Measurements from ENCODE around the gene PPM1H. TPM values are rescaled to one million over a fixed set of nuclear protein-coding genes. Genes with fewer than 3 reads are reported as not detected.
"Not testable (repeated sequence)": the region's sequence is repeated elsewhere in the genome, so short reads cannot be mapped to it uniquely, and the experiment has no call there.

Gene PPM1H
- polyA plus RNA-seq, 1 of the 3 experiments (the other 2 are of a cell fraction), result 0.13 TPM

DNA sequence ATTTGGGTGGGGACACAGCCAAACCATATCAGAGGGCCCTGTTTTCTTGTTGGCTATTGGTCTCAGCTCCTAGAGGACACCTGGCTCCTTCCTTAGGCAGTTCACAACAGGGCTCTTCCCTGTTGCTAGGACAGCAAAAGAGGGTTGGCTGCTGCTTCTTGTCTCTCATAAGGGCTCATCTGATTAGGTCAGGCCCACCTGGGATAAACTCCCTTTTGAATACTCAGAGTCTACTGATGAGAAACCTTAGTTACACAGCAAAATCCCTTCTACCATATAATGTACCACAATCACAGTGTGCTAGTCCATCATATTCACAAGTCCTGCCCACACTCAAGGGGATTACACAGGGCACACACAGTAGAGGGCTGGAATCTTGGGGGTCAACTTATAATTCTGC lies 49.7 kb downstream of the PPM1H start:
- Histone ChIP-seq H3K4me1 (ENCODE audit: control insufficient read depth in 1 of 2, insufficient read depth in 2 of 2, low read depth in 1 of 2, low read length in 1 of 2) (no peaks in the 10 kb centered on the region), H3K9me2 (no peaks in the 10 kb centered on the region), H3K27me3 (ENCODE audit: insufficient read depth) (no peaks in the 10 kb centered on the region; the same call in 1 of the 2 replicates), H3F3A (replicated peaks; ENCODE audit: insufficient read depth) (no peaks in the 10 kb centered on the region), H3K79me2 (ENCODE audit: insufficient read depth) (no peaks in the 10 kb centered on the region), H4K20me1 (ENCODE audit: insufficient read depth) (no peaks in the 10 kb centered on the region), H3K9me3 (no peaks in the 10 kb centered on the region), H3K27ac (ENCODE audit: low read depth in 2 of 2, low read length in 1 of 2) (no peak overlapping the region), H3K4me2 (no peak overlapping the region), H3K4me3 (ENCODE audit: low read depth in 2 of 2, low read length in 1 of 2) (no peak overlapping the region), H3K36me3 (replicated peaks in 1 of 2; ENCODE audit: control insufficient read depth in 1 of 2, insufficient read depth in 2 of 2, low read length in 1 of 2) (no peaks in the 10 kb centered on the region), H2AFZ (ENCODE audit: low read depth) (no peak overlapping the region), H3K9ac (no peak overlapping the region)
- ChIA-PET CTCF (no interaction called here), POLR2A (no interaction called here)
- TF ChIP-seq SIN3A (IDR thresholded peaks at IDR 0.05; ENCODE audit: borderline replicate concordance, low read depth, low read length) (no peak), RXRA (IDR thresholded peaks at IDR 0.05; ENCODE audit: borderline replicate concordance, low read depth) (no peak), EP300 (IDR thresholded peaks at IDR 0.05; ENCODE audit: borderline replicate concordance in 1 of 2, low read depth in 1 of 2, low read length in 1 of 2) (no peak), RFX5 (IDR thresholded peaks at IDR 0.05; ENCODE audit: low read length) (no peak), GABPA (IDR thresholded peaks at IDR 0.05; ENCODE audit: low read depth) (no peak), RCOR1 (IDR thresholded peaks at IDR 0.05; ENCODE audit: low read length) (no peak), NFIC (IDR thresholded peaks at IDR 0.05; ENCODE audit: borderline replicate concordance) (no peak)
- TF ChIP-seq, protein P1, sequence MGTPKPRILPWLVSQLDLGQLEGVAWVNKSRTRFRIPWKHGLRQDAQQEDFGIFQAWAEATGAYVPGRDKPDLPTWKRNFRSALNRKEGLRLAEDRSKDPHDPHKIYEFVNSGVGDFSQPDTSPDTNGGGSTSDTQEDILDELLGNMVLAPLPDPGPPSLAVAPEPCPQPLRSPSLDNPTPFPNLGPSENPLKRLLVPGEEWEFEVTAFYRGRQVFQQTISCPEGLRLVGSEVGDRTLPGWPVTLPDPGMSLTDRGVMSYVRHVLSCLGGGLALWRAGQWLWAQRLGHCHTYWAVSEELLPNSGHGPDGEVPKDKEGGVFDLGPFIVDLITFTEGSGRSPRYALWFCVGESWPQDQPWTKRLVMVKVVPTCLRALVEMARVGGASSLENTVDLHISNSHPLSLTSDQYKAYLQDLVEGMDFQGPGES (IDR thresholded peaks at IDR 0.05; ENCODE audit: low read depth, low read length), result no peak
- TF ChIP-seq, protein P2, sequence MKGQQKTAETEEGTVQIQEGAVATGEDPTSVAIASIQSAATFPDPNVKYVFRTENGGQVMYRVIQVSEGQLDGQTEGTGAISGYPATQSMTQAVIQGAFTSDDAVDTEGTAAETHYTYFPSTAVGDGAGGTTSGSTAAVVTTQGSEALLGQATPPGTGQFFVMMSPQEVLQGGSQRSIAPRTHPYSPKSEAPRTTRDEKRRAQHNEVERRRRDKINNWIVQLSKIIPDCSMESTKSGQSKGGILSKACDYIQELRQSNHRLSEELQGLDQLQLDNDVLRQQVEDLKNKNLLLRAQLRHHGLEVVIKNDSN (IDR thresholded peaks at IDR 0.05; ENCODE audit: borderline replicate concordance, low read depth), result no peak
- TF ChIP-seq, protein P3, sequence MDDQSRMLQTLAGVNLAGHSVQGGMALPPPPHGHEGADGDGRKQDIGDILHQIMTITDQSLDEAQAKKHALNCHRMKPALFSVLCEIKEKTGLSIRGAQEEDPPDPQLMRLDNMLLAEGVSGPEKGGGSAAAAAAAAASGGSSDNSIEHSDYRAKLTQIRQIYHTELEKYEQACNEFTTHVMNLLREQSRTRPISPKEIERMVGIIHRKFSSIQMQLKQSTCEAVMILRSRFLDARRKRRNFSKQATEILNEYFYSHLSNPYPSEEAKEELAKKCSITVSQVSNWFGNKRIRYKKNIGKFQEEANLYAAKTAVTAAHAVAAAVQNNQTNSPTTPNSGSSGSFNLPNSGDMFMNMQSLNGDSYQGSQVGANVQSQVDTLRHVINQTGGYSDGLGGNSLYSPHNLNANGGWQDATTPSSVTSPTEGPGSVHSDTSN (IDR thresholded peaks at IDR 0.05), result no peak
- TF ChIP-seq, protein P4, sequence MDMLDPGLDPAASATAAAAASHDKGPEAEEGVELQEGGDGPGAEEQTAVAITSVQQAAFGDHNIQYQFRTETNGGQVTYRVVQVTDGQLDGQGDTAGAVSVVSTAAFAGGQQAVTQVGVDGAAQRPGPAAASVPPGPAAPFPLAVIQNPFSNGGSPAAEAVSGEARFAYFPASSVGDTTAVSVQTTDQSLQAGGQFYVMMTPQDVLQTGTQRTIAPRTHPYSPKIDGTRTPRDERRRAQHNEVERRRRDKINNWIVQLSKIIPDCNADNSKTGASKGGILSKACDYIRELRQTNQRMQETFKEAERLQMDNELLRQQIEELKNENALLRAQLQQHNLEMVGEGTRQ (IDR thresholded peaks at IDR 0.05; ENCODE audit: borderline replicate concordance, low read depth, low read length), result no peak
- TF ChIP-seq, protein P5, sequence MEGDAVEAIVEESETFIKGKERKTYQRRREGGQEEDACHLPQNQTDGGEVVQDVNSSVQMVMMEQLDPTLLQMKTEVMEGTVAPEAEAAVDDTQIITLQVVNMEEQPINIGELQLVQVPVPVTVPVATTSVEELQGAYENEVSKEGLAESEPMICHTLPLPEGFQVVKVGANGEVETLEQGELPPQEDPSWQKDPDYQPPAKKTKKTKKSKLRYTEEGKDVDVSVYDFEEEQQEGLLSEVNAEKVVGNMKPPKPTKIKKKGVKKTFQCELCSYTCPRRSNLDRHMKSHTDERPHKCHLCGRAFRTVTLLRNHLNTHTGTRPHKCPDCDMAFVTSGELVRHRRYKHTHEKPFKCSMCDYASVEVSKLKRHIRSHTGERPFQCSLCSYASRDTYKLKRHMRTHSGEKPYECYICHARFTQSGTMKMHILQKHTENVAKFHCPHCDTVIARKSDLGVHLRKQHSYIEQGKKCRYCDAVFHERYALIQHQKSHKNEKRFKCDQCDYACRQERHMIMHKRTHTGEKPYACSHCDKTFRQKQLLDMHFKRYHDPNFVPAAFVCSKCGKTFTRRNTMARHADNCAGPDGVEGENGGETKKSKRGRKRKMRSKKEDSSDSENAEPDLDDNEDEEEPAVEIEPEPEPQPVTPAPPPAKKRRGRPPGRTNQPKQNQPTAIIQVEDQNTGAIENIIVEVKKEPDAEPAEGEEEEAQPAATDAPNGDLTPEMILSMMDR (IDR thresholded peaks at IDR 0.05), result no peak
- no peak for DNase-seq

DNA sequence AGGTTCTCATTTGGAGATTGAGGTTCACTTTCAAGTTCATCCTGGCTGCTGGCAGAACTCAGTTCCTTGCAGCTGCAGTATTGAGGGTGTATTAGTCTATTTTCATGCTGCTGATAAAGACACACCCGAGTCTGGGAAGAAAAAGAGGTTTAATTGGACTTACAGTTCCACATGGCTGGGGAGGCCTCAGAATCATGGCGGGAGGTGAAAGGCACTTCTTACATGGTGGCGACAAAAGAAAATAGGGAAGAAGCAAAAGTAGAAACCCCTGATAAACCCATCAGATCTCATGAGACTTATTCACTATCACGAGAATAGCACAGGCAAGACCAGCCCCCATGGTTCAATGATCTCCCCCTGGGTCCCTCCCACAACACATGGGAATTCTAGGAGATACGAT lies 50.1 kb downstream of the PPM1H start:
- H3K9me3 ChIP-seq; H3K4me3 ChIP-seq (ENCODE audit: low read depth in 2 of 2, low read length in 1 of 2); H3F3A ChIP-seq (replicated peaks; ENCODE audit: insufficient read depth); H3K4me2 ChIP-seq; CTCF ChIA-PET; H2AFZ ChIP-seq (ENCODE audit: low read depth); H3K4me1 ChIP-seq (ENCODE audit: control insufficient read depth in 1 of 2, insufficient read depth in 2 of 2, low read depth in 1 of 2, low read length in 1 of 2); H3K9ac ChIP-seq; POLR2A ChIA-PET; H3K27ac ChIP-seq (ENCODE audit: low read depth in 2 of 2, low read length in 1 of 2); H4K20me1 ChIP-seq (ENCODE audit: insufficient read depth); H3K79me2 ChIP-seq (ENCODE audit: insufficient read depth); H3K27me3 ChIP-seq (ENCODE audit: insufficient read depth); DNase-seq; H3K36me3 ChIP-seq (replicated peaks in 1 of 2; ENCODE audit: control insufficient read depth in 1 of 2, insufficient read depth in 2 of 2, low read length in 1 of 2); H3K9me2 ChIP-seq: not testable (repeated sequence)
- 48% methylated on average over 5 of the region's 5 CpGs for WGBS (ENCODE audit: low lambda C conversion rate)
